CD8-positive, alpha-beta memory T cell (primary cell): ENCODE measurements around the gene CUX1. TPM values are rescaled to one million over a fixed set of nuclear protein-coding genes. Genes with fewer than 3 reads are reported as not detected.

ENCODE experiments used
- CTCF ChIA-PET: fragments of 350-600 bp; sonication (Branson Sonifier 250); formaldehyde crosslinking; loops from one replicate; lab custom pipeline; 2021; ENCODE audit warnings: antibody characterized with exemption; lab: Charles Lee
- POLR2A ChIA-PET: fragments of 350-600 bp; sonication (Branson Sonifier 250); formaldehyde crosslinking; loops from one replicate; lab custom pipeline; 2021; ENCODE audit warnings: antibody characterized with exemption; lab: Charles Lee
- DNase-seq, 5 donors: peaks; one replicate each; pipeline versions ENCODE4 v3.0.0 to v3.0.0-alpha.2; 2020 to 2022; ENCODE audit warnings: mixed read lengths in 1 of 5
- H3K27ac ChIP-seq: one replicate; pipeline ENCODE4 v1.7.0; 2013; ENCODE audit warnings: low read depth, mild to moderate bottlenecking, low read length, moderate library complexity
- H3K27me3 ChIP-seq: 2 replicates; pipeline ENCODE4 v1.7.0; 2013; ENCODE audit warnings: low read length, mild to moderate bottlenecking; ENCODE audit not compliant: insufficient read depth, poor library complexity, severe bottlenecking
- H3K36me3 ChIP-seq: 2 replicates; pipeline ENCODE4 v1.7.0; 2013; ENCODE audit warnings: mild to moderate bottlenecking, low read length, moderate library complexity; ENCODE audit not compliant: insufficient read depth
- H3K4me1 ChIP-seq: 2 replicates; pipeline ENCODE4 v1.7.0; 2013; ENCODE audit warnings: mild to moderate bottlenecking, low read length, moderate library complexity; ENCODE audit not compliant: insufficient read depth
- H3K4me3 ChIP-seq: 2 replicates; pipeline ENCODE4 v1.7.0; 2013; ENCODE audit warnings: mild to moderate bottlenecking, low read length
- H3K9me3 ChIP-seq: 2 replicates; pipeline ENCODE4 v1.7.0; 2013; ENCODE audit warnings: mild to moderate bottlenecking, low read length
- H3K27ac Mint-ChIP-seq, 8 donors: one replicate each; pipeline ENCODE4 v1.8.0; 2020 to 2021; ENCODE audit warnings: mixed read lengths in 8 of 8, mild to moderate bottlenecking in 6 of 8, inconsistent platforms in 3 of 8, moderate library complexity in 3 of 8
- H3K27me3 Mint-ChIP-seq, 2 donors: one replicate each; pipeline ENCODE4 v1.8.0; 2020 to 2021; ENCODE audit warnings: mixed read lengths in 2 of 2, mild to moderate bottlenecking in 1 of 2, moderate library complexity in 1 of 2
- H3K36me3 Mint-ChIP-seq, 3 donors: one replicate each; pipeline ENCODE4 v1.8.0; 2020 to 2021; ENCODE audit warnings: mixed read lengths in 3 of 3, inconsistent platforms in 1 of 3, mild to moderate bottlenecking in 1 of 3
- H3K4me1 Mint-ChIP-seq, 3 donors: one replicate each; pipeline ENCODE4 v1.8.0; 2020 to 2021; ENCODE audit warnings: mixed read lengths in 3 of 3, inconsistent platforms in 1 of 3, mild to moderate bottlenecking in 1 of 3
- H3K4me3 Mint-ChIP-seq, 7 donors: one replicate each; pipeline ENCODE4 v1.8.0; 2020 to 2021; ENCODE audit warnings: mixed read lengths in 7 of 7, mild to moderate bottlenecking in 6 of 7, moderate library complexity in 4 of 7, inconsistent platforms in 2 of 7
- H3K9me3 Mint-ChIP-seq, 5 donors: one replicate each; pipeline ENCODE4 v1.8.0; 2020 to 2022; ENCODE audit warnings: mixed read lengths in 5 of 5, mild to moderate bottlenecking in 3 of 5, moderate library complexity in 2 of 5, inconsistent platforms in 1 of 5
- polyA plus RNA-seq: library from polyadenylated mRNA; unstranded; fragments of 300-500 nt; fragmentation: Illumina TruSeq; gene quantifications from one replicate; pipeline ENCODE4 v1.2.3, GENCODE V29; 2021
- total RNA-seq, 2 experiments: library from RNA; stranded (reverse); gene quantifications; one replicate each; pipeline ENCODE4 v1.2.3, GENCODE V29; 2021

Gene CUX1
- total and polyA plus RNA-seq, 3 experiments from 2014 or later = 23.2 to 26.4 (median 23.6) TPM

GRCh38 chr7:102255916-102256315, 438.5 kb downstream of the CUX1 start:
- Histone ChIP-seq H3K36me3 (no peaks in the 10 kb centered on the region), H3K27ac (no peak overlapping the region), H3K4me3 (no peak overlapping the region), H3K27me3 (no peaks in the 10 kb centered on the region), H3K4me1 (no peaks in the 10 kb centered on the region), H3K9me3 (no peaks in the 10 kb centered on the region)
- Mint-ChIP-seq H3K4me3 (no peak overlapping the region), H3K4me1 (no peaks in the 10 kb centered on the region), H3K27me3 (no peaks in the 10 kb centered on the region), H3K27ac (no peak overlapping the region), H3K36me3 (peaks cover 0 to 5% (median 3%) of the 10 kb centered on the region in 3 donors), H3K9me3 (no peaks in the 10 kb centered on the region)
- DNase-seq = no peak
- ChIA-PET CTCF (no interaction called here), POLR2A (interaction anchor here (0.5 kb wide), 1 partner anchor 183 kb away, joined by 3 read pairs; no protein-coding TSS in a partner anchor)

GRCh38 chr7:102258073-102258748, 440.8 kb downstream of the CUX1 start:
- Histone ChIP-seq H3K27me3 (no peaks in the 10 kb centered on the region), H3K4me3 (no peak overlapping the region), H3K36me3 (no peaks in the 10 kb centered on the region), H3K27ac (no peak overlapping the region), H3K4me1 (no peaks in the 10 kb centered on the region), H3K9me3 (no peaks in the 10 kb centered on the region)
- Mint-ChIP-seq H3K4me1 (no peaks in the 10 kb centered on the region), H3K27ac (peak overlapping the region in 1 of 8 donors; percentile 50), H3K9me3 (no peaks in the 10 kb centered on the region), H3K36me3 (peaks cover 0 to 5% (median 0%) of the 10 kb centered on the region in 3 donors), H3K27me3 (no peaks in the 10 kb centered on the region), H3K4me3 (no peak overlapping the region)
- no peak for DNase-seq
- CTCF ChIA-PET = no interaction called here
- POLR2A ChIA-PET = no interaction called here

GRCh38 chr7:102258749-102259107, 441.3 kb downstream of the CUX1 start:
- Mint-ChIP-seq H3K27me3 (no peaks in the 10 kb centered on the region), H3K9me3 (no peaks in the 10 kb centered on the region), H3K4me1 (no peaks in the 10 kb centered on the region), H3K36me3 (peaks cover 0 to 3% (median 0%) of the 10 kb centered on the region in 3 donors), H3K27ac (no peak overlapping the region), H3K4me3 (no peak overlapping the region)
- Histone ChIP-seq H3K27ac (no peak overlapping the region), H3K36me3 (no peaks in the 10 kb centered on the region), H3K9me3 (no peaks in the 10 kb centered on the region), H3K4me1 (no peaks in the 10 kb centered on the region), H3K27me3 (no peaks in the 10 kb centered on the region), H3K4me3 (no peak overlapping the region)
- POLR2A ChIA-PET = no interaction called here
- DNase-seq = no peak
- CTCF ChIA-PET = no interaction called here

- Mint-ChIP-seq H3K9me3 (no peaks in the 10 kb centered on the region), H3K4me3 (no peak overlapping the region), H3K4me1 (no peaks in the 10 kb centered on the region), H3K27me3 (no peaks in the 10 kb centered on the region), H3K36me3 (no peaks in the 10 kb centered on the region), H3K27ac (no peak overlapping the region)
- Histone ChIP-seq H3K9me3 (no peaks in the 10 kb centered on the region), H3K27me3 (no peaks in the 10 kb centered on the region), H3K4me3 (no peak overlapping the region), H3K36me3 (no peaks in the 10 kb centered on the region), H3K27ac (no peak overlapping the region), H3K4me1 (no peaks in the 10 kb centered on the region)
- ChIA-PET CTCF (no interaction called here), POLR2A (no interaction called here)
- peak in 1 of 5 donors; percentile 43 for DNase-seq
Measured at GRCh38 chr7:102260856-102261255, 443.4 kb downstream of the CUX1 start.

- POLR2A ChIA-PET = no interaction called here
- Histone ChIP-seq H3K27ac (no peak overlapping the region), H3K36me3 (no peaks in the 10 kb centered on the region), H3K4me1 (no peaks in the 10 kb centered on the region), H3K9me3 (no peaks in the 10 kb centered on the region), H3K27me3 (no peaks in the 10 kb centered on the region), H3K4me3 (no peak overlapping the region)
- Mint-ChIP-seq H3K27ac (no peak overlapping the region), H3K36me3 (no peaks in the 10 kb centered on the region), H3K4me1 (no peaks in the 10 kb centered on the region), H3K9me3 (no peaks in the 10 kb centered on the region), H3K4me3 (no peak overlapping the region), H3K27me3 (no peaks in the 10 kb centered on the region)
- CTCF ChIA-PET = no interaction called here
- peak in 1 of 5 donors; percentile 14 for DNase-seq
Measured at GRCh38 chr7:102261451-102261850, 444.0 kb downstream of the CUX1 start.

GRCh38 chr7:102262546-102262945, 445.1 kb downstream of the CUX1 start:
- Histone ChIP-seq H3K27me3 (no peaks in the 10 kb centered on the region), H3K9me3 (no peaks in the 10 kb centered on the region), H3K27ac (no peak overlapping the region), H3K4me1 (no peaks in the 10 kb centered on the region), H3K36me3 (no peaks in the 10 kb centered on the region), H3K4me3 (no peak overlapping the region)
- no peaks in the 10 kb centered on the region for H3K9me3 Mint-ChIP-seq
- H3K4me1 Mint-ChIP-seq = no peaks in the 10 kb centered on the region
- ChIA-PET CTCF (interaction anchor here (0.7 kb wide), 1 partner anchor 9 kb away, joined by 4 read pairs; no protein-coding TSS in a partner anchor), POLR2A (no interaction called here)
- H3K36me3 Mint-ChIP-seq = no peaks in the 10 kb centered on the region
- H3K27ac Mint-ChIP-seq = no peak overlapping the region
- no peaks in the 10 kb centered on the region for H3K27me3 Mint-ChIP-seq
- no peak overlapping the region for H3K4me3 Mint-ChIP-seq
- peak in 1 of 5 donors; percentile 36 for DNase-seq

GRCh38 chr7:102264367-102264891, 447.0 kb downstream of the CUX1 start:
- no peaks in the 10 kb centered on the region for H3K4me1 Mint-ChIP-seq
- H3K9me3 ChIP-seq = no peaks in the 10 kb centered on the region
- no peak overlapping the region for H3K4me3 Mint-ChIP-seq
- no peaks in the 10 kb centered on the region for H3K36me3 Mint-ChIP-seq
- no peaks in the 10 kb centered on the region for H3K9me3 Mint-ChIP-seq
- no peak overlapping the region for H3K27ac Mint-ChIP-seq
- H3K27me3 Mint-ChIP-seq = no peaks in the 10 kb centered on the region
- CTCF ChIA-PET = no interaction called here
- no peaks in the 10 kb centered on the region for H3K36me3 ChIP-seq
- H3K4me3 ChIP-seq = no peak overlapping the region
- POLR2A ChIA-PET = no interaction called here
- no peaks in the 10 kb centered on the region for H3K27me3 ChIP-seq
- H3K4me1 ChIP-seq = no peaks in the 10 kb centered on the region
- no peak overlapping the region for H3K27ac ChIP-seq
- DNase-seq = no peak

- H3K4me3 ChIP-seq = no peak overlapping the region
- no peaks in the 10 kb centered on the region for H3K27me3 ChIP-seq
- no peak overlapping the region for H3K27ac ChIP-seq
- H3K36me3 Mint-ChIP-seq = no peaks in the 10 kb centered on the region
- H3K36me3 ChIP-seq = no peaks in the 10 kb centered on the region
- H3K9me3 Mint-ChIP-seq = no peaks in the 10 kb centered on the region
- H3K27me3 Mint-ChIP-seq = no peaks in the 10 kb centered on the region
- H3K9me3 ChIP-seq = no peaks in the 10 kb centered on the region
- DNase-seq = no peak
- ChIA-PET CTCF (no interaction called here), POLR2A (no interaction called here)
- no peak overlapping the region for H3K27ac Mint-ChIP-seq
- H3K4me1 Mint-ChIP-seq = no peaks in the 10 kb centered on the region
- H3K4me3 Mint-ChIP-seq = no peak overlapping the region
- no peaks in the 10 kb centered on the region for H3K4me1 ChIP-seq
Measured at GRCh38 chr7:102266541-102266940, 449.1 kb downstream of the CUX1 start.
